ENCODE measurements around the gene USH1C.

Gene USH1C

DNA sequence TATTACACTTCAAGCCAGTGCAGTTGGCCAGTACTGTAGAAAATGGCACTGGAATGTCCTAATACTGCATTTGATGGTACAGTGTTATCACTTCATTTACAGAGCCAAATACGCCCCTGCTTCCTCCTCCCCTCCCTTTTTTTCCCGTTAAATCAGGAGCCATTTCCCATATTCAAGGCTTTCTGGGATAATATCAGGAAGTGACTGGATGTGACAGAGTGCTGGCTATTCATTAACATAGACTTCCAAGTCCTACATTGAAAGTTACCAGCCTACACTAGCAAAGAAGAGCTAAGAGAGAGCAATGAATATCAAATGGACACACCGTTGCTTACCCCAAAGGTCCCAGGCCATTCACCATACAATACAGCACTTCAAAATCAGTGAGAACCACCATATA, 35.4 kb downstream of the USH1C start:
- no peak for DNase-seq

DNA sequence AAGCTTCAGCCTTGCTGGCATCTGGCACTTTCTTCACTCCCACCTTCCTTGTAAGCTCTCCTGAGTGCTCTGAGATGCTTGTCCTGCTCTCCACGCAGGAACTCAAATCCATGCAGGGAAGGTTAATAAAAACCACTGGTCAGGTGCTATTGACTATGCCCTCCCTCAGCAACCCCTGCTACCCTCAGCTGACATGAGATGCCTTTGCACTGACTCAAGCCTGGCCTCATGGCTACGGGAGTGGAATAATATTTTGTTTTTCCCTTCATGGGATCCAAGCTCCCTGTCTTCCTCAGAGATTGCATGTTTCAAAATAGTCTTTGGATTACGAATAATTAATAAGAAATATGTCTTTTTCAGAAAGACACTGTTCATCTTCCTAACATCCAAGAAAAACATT, 35.9 kb downstream of the USH1C start:
- DNase-seq = no peak

DNA sequence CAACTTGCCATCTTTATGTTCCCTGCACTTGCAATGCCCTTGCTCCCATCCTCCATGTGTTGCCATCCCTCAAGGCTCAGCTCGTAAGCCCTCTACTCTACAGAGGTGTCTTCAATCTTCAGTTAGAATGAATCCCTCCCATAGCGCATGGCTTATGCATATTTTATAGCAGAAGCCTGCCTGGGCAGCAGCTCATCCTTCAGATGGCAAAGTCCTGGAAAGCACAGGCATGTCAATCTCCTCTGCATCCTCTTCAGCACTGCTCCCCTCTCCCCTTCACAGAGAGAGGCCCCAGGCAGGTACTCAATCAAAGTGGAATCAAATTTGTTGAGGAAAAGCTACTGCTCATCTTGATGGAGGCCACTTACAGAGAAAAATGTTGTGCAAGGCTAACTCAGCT, 36.4 kb downstream of the USH1C start:
- DNase-seq = no peak

DNA sequence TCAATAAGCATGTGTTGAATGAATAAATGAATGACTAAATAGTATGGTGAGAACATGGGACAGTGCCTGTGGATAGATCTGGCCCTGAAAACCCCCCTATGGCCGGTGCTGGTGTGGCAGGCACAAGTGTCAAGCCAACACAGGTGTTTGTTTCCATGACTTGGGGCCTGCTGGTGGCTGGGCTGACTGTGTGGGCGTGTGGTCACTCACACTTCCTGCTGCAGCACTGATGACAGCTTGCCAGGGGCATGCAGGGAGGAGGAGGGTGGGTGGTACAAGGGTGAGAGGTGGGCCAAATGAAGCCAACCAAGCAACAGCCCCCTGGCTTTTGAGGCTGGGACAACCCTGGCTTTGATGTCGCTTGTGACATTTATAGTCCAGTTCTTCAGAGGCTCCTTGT, 37.3 kb downstream of the USH1C start:
- DNase-seq = no peak

DNA sequence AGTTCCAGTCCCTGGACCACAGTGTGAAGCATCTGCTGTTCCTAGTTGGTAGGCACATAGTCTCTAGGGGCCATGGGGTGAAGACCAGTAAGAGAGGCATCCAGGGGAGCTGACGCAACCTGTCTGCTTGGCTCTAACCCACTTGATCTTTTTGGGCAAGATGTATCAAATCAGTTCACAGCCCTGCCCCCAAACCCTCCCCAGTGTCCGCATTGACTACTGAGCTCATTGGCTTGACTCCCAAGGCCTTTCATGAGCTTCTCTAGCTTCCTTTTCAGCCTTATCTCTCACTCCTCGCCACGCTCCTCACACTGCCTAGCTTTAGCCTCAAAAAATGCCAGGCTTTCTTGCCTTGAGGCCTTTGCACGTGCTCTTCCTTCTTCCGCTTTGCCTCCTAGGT, 37.9 kb downstream of the USH1C start:
- no peak for DNase-seq

DNA sequence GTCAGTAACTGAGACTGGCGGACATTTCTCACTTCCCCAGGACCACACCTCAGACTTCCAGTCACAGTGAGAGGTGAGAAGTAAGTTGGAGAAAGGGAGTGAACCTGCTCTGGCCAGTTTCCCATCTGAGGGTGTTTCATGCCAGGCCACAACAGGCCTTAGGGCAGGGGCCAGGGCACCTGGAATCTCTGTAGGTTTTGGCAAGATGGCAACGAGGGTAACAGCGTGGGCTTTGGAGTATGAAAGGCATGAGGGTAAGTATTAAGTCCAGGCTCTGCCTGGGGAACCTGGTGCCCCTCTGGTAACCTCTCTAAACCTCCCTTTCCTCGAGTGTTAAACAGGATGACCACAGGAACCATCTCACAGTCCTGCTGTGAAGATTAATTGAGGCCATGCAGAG, 39.1 kb downstream of the USH1C start:
- DNase-seq = no peak

DNA sequence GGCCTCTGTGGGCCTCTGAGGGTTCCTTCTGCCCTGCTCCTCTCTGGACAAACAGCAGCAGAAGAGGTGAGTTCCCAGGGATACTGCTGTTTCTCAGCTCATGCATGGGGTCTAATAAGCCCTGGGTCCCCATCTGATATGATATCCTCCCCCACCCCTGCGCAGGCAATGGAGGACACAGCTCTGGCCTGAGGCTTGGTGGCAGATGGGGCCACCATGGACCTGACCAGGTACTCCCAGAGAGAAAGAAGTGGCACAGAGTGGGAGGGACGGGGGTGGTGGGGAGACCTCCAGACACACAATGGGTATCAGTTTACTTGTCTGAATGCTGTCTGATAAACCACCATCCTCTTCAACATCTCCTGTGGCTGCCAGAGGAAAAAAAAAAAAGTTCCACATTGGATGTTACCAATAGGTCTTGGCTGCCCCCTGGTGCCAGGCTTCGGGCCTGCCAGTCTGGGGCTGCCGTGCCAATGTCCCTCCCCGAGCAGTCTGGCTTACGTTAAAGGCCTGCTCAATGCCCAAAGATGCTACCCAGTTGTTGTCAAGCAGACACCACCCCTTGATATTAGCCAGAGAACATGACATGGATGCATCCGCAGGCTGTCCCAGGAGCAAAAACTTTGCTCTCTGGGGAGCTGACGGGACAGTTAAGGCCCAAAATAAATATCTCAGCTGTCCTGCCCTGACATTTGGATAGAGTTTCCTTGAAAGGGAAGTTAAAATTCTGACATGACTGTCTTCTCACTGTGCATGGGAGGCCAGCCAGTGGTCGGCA, 39.7 kb downstream of the USH1C start:
- DNase-seq = peak in 46 of 51 donors; percentile 16 to 81 (median 56)

DNA sequence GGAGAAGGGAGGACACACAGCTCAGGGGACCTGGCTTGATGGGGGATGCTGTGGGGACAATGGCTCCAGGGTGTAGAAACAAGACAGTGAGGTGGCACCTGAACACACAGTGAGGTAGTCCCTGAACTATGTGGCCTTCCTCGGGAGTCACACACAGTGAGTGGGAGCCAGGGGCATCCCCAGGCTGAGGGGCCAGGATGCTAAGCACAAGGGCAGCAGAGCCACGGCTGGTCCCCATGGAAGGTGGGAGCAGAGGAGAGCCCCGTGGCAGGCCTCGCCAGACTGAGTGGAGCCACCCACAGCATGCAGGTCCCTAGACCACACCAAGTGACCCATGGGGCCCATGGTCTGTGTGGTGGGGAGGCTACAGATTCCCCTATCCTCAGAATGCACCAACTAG, 41.6 kb downstream of the USH1C start:
- DNase-seq = no peak

DNA sequence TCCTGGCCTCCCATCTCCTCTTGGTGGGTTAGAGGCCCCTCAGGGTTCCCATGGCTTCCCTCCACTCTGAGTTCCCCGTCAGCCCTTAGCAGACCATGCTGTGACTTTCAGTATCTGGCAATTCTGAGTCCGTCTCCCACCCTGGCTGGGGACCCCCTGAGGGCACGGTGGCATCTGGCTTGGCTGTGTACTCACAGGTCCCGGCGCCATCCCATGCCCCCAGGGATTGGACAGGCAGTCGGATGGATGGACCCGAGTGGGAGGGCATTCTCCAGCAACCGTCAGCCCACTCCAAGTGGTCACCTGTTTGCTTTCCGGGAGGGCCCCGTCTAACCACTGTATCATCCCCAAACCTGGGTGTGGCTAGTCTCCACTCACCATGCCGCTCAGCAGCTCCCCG, 43.5 kb downstream of the USH1C start:
- no peak for DNase-seq

DNA sequence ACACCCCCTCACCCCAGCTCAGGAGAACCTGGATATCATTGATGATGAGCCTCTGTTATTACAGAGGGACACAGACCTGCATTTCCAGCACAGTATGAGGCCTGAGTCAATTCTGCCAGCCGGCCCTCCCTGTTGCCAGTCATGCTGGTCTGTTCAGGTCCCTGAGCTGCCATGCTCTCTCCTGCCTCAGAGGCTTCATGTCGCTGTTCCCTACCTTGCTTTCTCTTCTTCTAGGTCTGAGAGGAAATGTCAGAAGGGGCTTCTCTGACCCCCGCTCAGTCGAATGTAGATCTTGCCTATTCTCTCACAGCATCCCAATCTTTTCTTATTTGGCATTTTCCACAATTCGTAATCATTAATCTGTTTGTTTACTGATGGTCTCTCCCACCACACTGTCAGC, 45.7 kb downstream of the USH1C start:
- no peak for DNase-seq

DNA sequence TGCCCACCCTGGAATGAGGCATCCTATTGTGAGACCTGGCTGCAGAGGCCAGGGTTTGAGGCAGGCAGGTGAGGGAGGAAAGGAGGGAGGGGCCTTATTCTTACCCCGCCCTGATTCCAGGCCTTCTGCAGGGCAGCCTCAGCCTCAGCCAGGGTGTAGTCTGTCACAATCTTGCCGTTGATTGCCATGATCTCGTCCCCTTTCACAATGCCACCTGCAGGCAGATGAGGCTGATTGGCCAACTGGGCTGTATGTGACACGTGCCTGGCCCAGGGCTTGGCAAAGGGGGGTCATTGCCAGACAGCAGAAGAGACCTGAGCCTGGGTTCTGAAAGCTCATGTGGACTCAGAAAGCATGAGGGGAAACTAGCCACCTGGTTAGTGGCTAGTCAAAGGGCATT, 46.2 kb downstream of the USH1C start:
- DNase-seq = no peak

DNA sequence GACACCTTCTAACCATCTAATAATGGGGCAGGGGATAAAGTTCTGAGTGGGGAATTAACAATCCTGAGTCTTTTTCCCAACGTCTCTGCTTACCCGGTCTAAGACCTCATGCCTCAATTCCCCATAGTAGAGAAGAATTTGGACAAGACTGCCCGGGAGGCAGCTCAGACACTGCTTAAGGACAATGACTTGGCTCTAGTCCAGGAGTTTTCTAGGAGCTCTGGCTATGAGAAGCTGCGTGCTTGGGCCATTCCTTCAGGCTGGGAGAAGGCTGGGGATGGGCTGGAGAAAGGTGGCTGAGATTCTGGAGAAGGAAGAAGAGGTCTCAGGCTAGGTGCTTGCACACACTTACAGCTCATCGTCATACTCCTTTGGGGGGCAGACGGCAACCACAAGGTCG, 47.8 kb downstream of the USH1C start:
- no peak for DNase-seq

DNA sequence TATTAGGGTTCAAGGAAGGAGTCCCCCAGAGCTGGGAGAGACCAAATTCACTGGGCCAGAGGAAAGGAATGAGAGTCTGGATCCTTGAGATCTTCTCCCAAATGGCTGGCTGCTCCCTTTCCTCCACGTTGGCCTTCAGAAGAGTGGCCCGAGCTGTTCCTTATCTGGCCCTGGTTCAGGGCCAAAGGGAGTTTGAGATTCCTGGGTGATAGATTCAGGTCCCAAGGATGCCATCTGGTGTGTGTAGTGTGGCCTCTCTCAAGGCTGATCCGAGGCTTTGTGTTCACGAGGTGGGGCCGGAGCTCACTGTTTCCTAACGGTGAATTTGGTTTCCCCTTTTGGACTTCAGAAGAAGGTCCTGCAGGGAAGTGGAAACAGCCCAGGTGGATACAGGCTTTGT, 50.2 kb downstream of the USH1C start:
- DNase-seq = no peak

DNA sequence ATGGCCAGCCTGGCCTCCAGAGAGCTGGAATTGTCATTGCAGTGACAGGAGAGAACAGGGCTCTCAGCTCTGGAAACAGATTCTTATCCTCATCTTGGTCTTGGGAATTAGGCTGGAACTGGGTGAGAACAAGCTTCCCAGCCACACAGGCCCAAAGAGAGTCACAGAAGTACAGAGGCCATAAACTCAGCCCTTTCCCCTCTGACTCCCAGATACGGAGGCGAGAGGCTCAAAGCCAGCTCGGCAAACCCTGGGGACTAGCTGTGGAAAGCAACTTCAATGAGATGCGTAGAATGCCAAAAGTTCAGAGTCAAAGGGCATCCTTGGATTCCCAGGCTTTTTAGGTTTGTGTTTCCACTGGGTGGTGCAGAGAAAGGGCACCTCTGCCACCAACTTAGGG, 53.3 kb downstream of the USH1C start:
- no peak for DNase-seq

DNA sequence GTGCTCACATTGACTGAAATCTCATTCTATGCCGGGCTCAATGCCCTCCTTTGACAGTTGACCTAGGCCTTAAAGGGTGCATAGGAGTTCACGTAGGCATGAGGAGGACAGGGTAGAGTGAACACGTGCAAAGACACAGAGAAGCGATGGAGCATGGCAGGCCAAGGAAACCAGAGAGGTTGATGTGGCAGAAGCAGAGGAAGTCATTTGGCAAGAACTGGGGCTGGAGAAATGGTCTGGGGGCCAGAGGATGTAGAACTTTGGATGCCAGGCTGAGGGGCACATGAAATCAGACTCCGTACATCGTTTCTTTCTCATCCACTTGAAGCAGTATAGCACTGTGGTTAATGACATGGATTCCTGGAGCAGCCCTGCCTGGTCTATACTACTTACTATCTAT, 54.0 kb downstream of the USH1C start:
- no peak for DNase-seq

DNA sequence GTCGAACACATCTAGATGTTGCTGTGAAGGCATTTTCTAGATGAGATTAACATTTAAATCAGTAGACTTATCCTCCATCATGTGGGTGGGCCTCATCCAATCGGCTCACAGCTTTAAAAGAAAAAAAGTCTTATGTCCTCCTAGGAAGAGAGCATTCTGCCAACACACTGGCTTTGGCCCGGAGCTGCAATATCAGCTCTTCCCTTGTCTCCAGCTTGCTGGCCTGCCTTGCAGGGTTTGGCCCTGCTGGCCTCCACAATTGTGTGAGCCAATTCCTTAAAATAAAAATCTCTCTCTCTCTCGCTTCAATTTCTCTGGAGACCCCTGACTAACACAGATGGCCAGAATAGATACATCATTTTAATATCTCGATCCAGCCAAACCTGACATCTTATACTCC, 54.5 kb downstream of the USH1C start:
- DNase-seq = no peak

DNA sequence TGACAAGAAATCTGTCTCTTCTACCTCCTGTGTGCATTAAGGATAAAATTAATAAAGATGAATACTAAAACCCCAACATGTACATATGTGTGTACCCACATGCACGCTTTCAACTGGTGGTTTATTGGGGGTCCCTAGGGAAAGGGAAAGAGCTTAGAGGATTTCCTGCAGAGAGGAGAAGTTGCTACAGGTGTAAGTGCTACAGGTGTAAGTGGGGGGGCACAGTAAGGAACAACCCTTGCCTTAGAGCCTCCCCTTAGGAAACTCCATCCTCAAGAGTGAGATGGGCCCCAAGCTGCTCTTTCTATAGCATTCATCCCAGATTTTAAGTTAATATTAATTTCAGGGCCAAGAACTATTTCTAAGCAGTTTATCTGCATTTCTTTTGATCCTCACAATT, 55.7 kb downstream of the USH1C start:
- DNase-seq = no peak

DNA sequence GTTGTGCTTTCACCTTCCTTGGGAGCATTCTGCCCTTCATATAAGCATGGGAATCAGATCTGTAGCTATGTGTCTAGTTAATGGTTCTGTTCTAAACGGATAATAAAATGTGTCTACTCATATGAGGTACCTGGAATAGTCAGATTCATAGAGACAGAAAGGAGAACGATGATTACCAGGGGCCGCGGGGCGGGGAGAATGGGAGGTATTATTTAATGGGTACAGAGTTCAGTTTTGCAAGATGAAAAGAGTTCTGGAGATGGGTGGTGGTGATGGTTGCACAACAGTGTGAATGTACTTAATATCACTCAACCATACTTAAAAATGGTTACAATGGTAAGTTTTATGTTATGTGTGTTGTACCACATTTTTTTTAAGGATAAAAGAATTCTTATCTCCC, 57.6 kb downstream of the USH1C start:
- DNase-seq = no peak

DNA sequence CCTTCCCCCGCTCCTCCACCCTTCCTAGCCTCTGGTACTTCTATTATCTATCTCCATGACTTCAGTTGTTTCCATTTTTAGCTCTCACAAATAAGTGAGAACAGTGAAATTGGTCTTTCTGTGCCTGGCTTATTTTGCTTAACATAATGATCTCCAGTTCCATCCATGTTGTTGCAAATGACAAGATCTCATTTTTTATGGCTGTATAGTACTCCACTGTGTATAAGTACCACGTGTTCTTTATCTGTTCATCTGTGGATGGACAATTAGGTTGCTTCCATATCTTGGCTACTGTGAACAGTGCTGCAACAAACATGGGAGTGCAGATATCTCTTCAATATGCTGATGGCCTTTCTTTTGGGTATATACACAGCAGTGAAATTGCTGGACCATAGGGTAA, 60.7 kb downstream of the USH1C start:
- DNase-seq = no peak

DNA sequence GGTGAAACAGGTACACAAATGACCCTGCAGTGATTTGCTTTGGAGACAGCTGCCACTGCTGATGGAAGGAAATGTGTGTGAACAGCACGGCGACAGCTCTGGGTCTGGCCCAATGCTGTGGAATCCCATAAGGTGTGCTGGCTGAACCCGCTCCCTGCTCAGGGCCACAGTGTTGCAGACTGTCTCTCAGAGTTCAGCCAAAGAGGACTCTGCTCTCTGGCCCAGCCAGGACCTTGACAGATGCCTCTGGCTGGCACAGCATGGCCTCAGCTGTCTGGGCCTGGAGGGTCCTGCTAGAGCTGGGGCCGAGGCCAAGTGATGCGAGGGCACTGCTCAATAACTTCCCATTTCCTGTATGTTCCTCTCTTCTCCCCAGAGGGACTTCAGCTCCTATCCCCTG, 62.3 kb downstream of the USH1C start:
- DNase-seq = no peak

DNA sequence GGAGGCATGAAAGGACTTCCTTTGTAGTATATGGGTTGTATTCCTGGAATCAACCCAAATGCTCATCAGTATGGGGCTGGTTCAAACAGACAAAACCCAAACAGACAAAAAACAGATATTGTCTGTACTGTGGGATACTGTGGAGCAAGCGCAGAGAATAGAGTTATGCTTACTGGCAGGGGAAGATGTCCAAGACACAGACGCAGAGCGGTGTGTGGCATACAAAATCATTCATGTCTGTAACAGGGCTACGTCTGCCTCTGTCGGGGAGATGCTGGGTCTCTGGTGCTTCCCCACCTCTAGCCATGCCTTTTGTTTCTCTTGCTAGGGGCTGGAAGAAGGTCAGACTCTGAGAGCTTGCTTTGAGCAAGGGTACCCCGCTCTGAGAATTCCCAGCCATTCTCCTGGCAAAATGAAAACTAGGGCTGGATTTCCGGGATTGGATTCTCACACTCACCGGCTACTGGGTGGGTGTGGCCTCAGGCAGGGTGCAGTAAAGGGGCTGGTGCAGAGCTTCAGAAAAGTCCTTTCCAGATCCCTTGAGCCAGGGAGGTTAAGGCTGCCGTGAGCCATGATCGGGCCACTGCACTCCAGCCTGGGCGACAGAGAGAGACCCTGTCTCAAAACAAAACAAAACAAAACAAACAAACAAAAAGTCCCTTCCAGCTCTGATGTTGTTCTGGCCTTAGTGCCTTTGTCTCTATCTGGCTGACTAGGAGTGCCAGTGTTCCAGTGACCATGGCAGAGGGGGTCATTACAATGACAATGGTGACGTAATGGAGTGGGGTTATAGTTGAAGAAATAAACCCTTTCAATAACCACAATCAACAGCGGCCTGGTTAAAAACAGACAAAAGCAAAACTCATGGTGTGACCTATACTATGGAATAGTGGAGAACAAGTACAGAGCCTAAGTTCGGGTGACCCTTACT, 64.7 kb downstream of the USH1C start:
- peak in 32 of 51 donors; percentile 5 to 68 (median 21) for DNase-seq

DNA sequence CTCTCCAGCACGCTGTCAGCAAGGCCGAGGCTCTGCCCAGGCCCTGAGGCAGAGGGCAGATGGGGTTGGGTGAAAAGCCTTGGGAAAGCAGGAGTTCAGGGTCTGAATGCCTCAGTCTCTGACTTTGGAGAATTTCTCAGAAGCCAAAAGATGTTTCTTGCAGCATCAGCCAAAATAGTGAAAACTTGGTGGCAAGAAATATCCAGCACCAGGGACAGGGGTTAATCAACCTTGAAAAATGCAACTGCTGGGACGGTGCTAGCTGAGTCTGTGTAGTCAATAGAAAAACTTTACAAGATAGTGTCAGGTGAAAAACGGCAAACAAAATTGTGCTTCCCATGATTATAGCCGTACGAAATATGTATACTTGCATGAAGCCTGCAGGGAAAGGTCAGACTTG, 66.1 kb downstream of the USH1C start:
- no peak for DNase-seq

DNA sequence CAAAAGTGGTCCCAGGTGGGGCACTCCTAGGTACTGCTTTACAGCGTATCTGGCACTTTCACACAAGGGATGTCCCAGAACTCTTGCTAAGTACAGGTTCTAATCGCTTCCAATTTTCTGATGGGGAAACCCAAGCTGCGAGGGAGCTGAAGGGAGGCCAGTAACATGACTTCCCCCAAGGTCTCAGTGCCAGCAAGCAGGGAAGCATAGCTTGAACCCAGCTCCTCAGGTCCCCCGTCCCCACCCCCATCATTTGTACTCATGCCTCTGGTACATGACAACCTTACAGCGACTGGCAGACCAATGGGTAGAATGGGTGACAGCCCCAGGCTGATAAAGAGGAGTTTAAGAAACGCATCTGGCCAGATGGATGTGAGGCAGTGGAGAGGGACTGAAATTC, 66.9 kb downstream of the USH1C start:
- DNase-seq = no peak
